Naive B cell (primary cell): ENCODE results near the gene ZDHHC16. TPM values are rescaled to one million over a fixed set of nuclear protein-coding genes. Genes with fewer than 3 reads are reported as not detected.

Source experiments
- polyA plus RNA-seq, 6 donors: library from polyadenylated mRNA; unstranded; fragments of 300-500 nt; fragmentation: Illumina TruSeq; gene quantifications; one replicate each; pipeline ENCODE4 v1.2.3, GENCODE V29; 2021; ENCODE audit warnings: low read depth in 6 of 6

Gene ZDHHC16
- polyA plus RNA-seq, 6 donors from 2014 or later, result 23.2 to 57.2 (median 29.5) TPM

Other genes with a start within 250 kb of the ZDHHC16 start
- 10 to 100 TPM in 3 of 6 donors, 1 to 10 TPM in 3; 6.2 to 19.3 (median 9.4) TPM for gene ARHGAP19, start 153.5 kb upstream of the ZDHHC16 start, polyA plus RNA-seq
- 10 to 100 TPM in 4 of 6 donors, 1 to 10 TPM in 2; 7.4 to 15.7 (median 10.8) TPM for gene FRAT1, start 126.9 kb upstream of the ZDHHC16 start, polyA plus RNA-seq
- 10 to 100 TPM in 4 of 6 donors, 1 to 10 TPM in 2; 7.0 to 19.1 (median 14.3) TPM for gene FRAT2, start 111.4 kb upstream of the ZDHHC16 start, polyA plus RNA-seq
- 10 to 100 TPM in 5 of 6 donors, 1 to 10 TPM in 1; 8.1 to 20.8 (median 15.7) TPM for gene RRP12, start 44.8 kb upstream of the ZDHHC16 start, polyA plus RNA-seq
- gene PGAM1, start 20.0 kb upstream of the ZDHHC16 start, polyA plus RNA-seq, result 100 to 1,000 TPM; 177 to 263 (median 203) TPM
- gene EXOSC1, start 169 bp upstream of the ZDHHC16 start, polyA plus RNA-seq, result 10 to 100 TPM; 47.3 to 72.0 (median 65.8) TPM
- 10 to 100 TPM; 22.5 to 44.3 (median 26.6) TPM for gene MMS19, start 52.2 kb downstream of the ZDHHC16 start, polyA plus RNA-seq
- gene UBTD1, start 52.7 kb downstream of the ZDHHC16 start, polyA plus RNA-seq, result 1 to 10 TPM in 3 of 6 donors, under 1 TPM in 2, not detected in 1; 0.60 to 1.2 (median 1.0) TPM
- not detected for gene ANKRD2, start 126.6 kb downstream of the ZDHHC16 start, polyA plus RNA-seq
- not detected for gene HOGA1, start 138.2 kb downstream of the ZDHHC16 start, polyA plus RNA-seq
- gene C10orf62, start 143.5 kb downstream of the ZDHHC16 start, polyA plus RNA-seq, result not detected
- gene MORN4, start 187.3 kb downstream of the ZDHHC16 start, polyA plus RNA-seq, result 1 to 10 TPM in 2 of 6 donors, under 1 TPM in 3, not detected in 1; 0.27 to 2.1 (median 0.77) TPM
- 1 to 10 TPM; 5.1 to 7.9 (median 6.4) TPM for gene PI4K2A, start 194.5 kb downstream of the ZDHHC16 start, polyA plus RNA-seq
- gene AVPI1, start 241.1 kb downstream of the ZDHHC16 start, polyA plus RNA-seq, result 1 to 10 TPM; 1.4 to 4.0 (median 2.3) TPM